Measurements from ENCODE around the gene CSTF3.

Gene CSTF3

DNA sequence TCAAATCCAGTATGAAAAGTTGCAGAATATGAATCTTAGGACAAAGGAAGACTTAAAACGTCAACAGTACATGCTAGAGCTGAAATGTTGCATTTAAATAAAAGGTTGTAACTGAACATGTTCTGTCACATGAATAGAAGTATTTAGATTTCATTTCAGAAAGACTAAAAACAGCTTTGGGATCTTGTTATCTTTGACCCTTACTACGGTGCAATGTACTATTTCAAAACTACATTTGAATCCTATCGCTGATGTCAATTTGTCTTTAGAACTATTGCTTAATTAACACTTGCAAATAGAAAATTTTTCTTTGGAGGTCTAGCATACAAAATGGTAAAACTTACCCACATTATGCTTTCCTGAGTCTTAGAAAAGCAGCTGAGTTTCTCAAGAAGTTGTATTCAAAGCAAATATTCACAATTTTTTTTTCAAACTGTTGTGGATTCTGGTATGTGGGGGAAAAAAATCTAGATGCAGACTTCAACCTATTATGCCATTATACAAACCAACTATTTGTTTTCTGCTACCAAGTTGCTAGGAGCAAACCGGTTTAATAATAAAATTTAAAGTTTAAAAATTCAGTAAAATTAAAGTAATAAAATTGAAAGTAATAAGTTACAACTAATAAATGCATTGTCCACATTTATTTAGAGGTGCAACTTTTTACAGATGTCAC, 25.4 kb downstream of the CSTF3 start:
- Histone ChIP-seq H3K4me2 (ENCODE audit: insufficient read depth, low read length) (no peak overlapping the region), H3K9ac (ENCODE audit: low read depth, low read length) (no peak overlapping the region), H3K27me3 (ENCODE audit: insufficient read depth, low read length, poor library complexity) (no peaks in the 10 kb centered on the region), H3K27ac (ENCODE audit: low read length) (no peak overlapping the region), H2AFZ (ENCODE audit: low read depth, low read length) (no peak overlapping the region), H4K20me1 (ENCODE audit: insufficient read depth, low read length) (peaks cover 4% of the 10 kb centered on the region; the same call in 1 of the 2 replicates), H3K79me2 (ENCODE audit: insufficient read depth, low read length) (peaks cover 6% of the 10 kb centered on the region; the same call in 1 of the 2 replicates), H3K36me3 (ENCODE audit: insufficient read depth, low read length) (peaks cover 58% of the 10 kb centered on the region), H3K4me3 (ENCODE audit: low read depth in 1 of 2, low read length in 2 of 2) (no peak overlapping the region), H3K9me3 (ENCODE audit: insufficient read depth, low read length, severe bottlenecking) (no peaks in the 10 kb centered on the region), H3K4me1 (ENCODE audit: insufficient read depth, low read length) (no peaks in the 10 kb centered on the region)
- TF ChIP-seq EZH2 (IDR thresholded peaks at IDR 0.05; ENCODE audit: borderline replicate concordance, low read depth, low read length, severe bottlenecking): no peak
- no peak for TF ChIP-seq CTCF (IDR thresholded peaks at IDR 0.05; ENCODE audit: borderline replicate concordance, extremely low read depth, low read length, poor library complexity, severe bottlenecking)
- ATAC-seq (ENCODE audit: insufficient read depth, low read depth): no peak
- no peak for DNase-seq

GRCh38 chr11:33135216-33135615, 26.1 kb downstream of the CSTF3 start:
- TF ChIP-seq EZH2 (IDR thresholded peaks at IDR 0.05; ENCODE audit: borderline replicate concordance, low read depth, low read length, severe bottlenecking): no peak
- TF ChIP-seq CTCF (IDR thresholded peaks at IDR 0.05; ENCODE audit: borderline replicate concordance, extremely low read depth, low read length, poor library complexity, severe bottlenecking): no peak
- Histone ChIP-seq H3K4me3 (ENCODE audit: low read depth in 1 of 2, low read length in 2 of 2) (no peak overlapping the region), H2AFZ (ENCODE audit: low read depth, low read length) (no peak overlapping the region), H3K4me2 (ENCODE audit: insufficient read depth, low read length) (no peak overlapping the region), H3K27ac (ENCODE audit: low read length) (no peak overlapping the region), H3K4me1 (ENCODE audit: insufficient read depth, low read length) (no peaks in the 10 kb centered on the region), H3K27me3 (ENCODE audit: insufficient read depth, low read length, poor library complexity) (no peaks in the 10 kb centered on the region), H3K36me3 (ENCODE audit: insufficient read depth, low read length) (peaks cover 52% of the 10 kb centered on the region), H3K79me2 (ENCODE audit: insufficient read depth, low read length) (peaks cover 3% of the 10 kb centered on the region; the same call in 1 of the 2 replicates), H3K9ac (ENCODE audit: low read depth, low read length) (no peak overlapping the region), H4K20me1 (ENCODE audit: insufficient read depth, low read length) (peaks cover under 1% of the 10 kb centered on the region; the same call in 1 of the 2 replicates), H3K9me3 (ENCODE audit: insufficient read depth, low read length, severe bottlenecking) (no peaks in the 10 kb centered on the region)
- DNase-seq (no peak), ATAC-seq (ENCODE audit: insufficient read depth, low read depth) (no peak)

DNA sequence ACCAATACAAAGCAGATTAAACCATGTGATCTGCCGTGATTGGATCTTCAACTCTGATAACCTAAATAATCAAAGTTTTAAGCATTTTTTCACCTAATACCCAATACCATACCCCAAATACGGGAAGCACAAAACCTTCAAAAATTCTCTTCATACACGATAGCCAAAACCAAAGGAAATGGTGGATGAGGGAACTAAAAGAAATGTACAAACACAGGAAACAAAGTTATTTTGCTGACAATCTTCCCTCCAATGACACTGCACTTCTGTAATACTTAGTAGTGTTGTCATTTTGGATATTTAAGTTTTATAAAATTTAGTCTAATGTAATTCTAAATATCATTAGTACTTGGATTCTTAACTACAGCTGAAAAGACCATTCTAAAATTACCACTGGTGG, 27.0 kb downstream of the CSTF3 start:
- Histone ChIP-seq H3K27me3 (ENCODE audit: insufficient read depth, low read length, poor library complexity) (no peaks in the 10 kb centered on the region), H3K4me2 (ENCODE audit: insufficient read depth, low read length) (no peak overlapping the region), H3K9me3 (ENCODE audit: insufficient read depth, low read length, severe bottlenecking) (no peaks in the 10 kb centered on the region), H3K27ac (ENCODE audit: low read length) (no peak overlapping the region), H3K4me1 (ENCODE audit: insufficient read depth, low read length) (no peaks in the 10 kb centered on the region), H3K9ac (ENCODE audit: low read depth, low read length) (no peak overlapping the region), H3K4me3 (ENCODE audit: low read depth in 1 of 2, low read length in 2 of 2) (no peak overlapping the region), H3K79me2 (ENCODE audit: insufficient read depth, low read length) (no peaks in the 10 kb centered on the region), H3K36me3 (ENCODE audit: insufficient read depth, low read length) (peaks cover 42% of the 10 kb centered on the region; the same call in 1 of the 2 replicates), H2AFZ (ENCODE audit: low read depth, low read length) (no peak overlapping the region), H4K20me1 (ENCODE audit: insufficient read depth, low read length) (no peaks in the 10 kb centered on the region; the same call in 1 of the 2 replicates)
- no peak for ATAC-seq (ENCODE audit: insufficient read depth, low read depth)
- DNase-seq: no peak
- TF ChIP-seq EZH2 (IDR thresholded peaks at IDR 0.05; ENCODE audit: borderline replicate concordance, low read depth, low read length, severe bottlenecking) (no peak), CTCF (IDR thresholded peaks at IDR 0.05; ENCODE audit: borderline replicate concordance, extremely low read depth, low read length, poor library complexity, severe bottlenecking) (no peak)

Measured in DND-41 (cell line).